Activated CD8-positive, alpha-beta T cell treated with anti-CD3 and anti-CD28 coated beads for 36 hours (primary cell): ENCODE data around the gene CHD5. TPM values are rescaled to one million over a fixed set of nuclear protein-coding genes. Genes with fewer than 3 reads are reported as not detected.

Experiments
- ATAC-seq: fragments of 200-7000 bp; cut with Tn5 transposase; one replicate; pipeline ENCODE4 v1.10.0; 2021; ENCODE audit warnings: mild to moderate bottlenecking, moderate library complexity
- CTCF ChIA-PET: fragments of 350-600 bp; sonication (Branson Sonifier 250); formaldehyde crosslinking; loops from one replicate; lab custom pipeline; 2021; ENCODE audit warnings: antibody characterized with exemption; lab: Charles Lee
- POLR2A ChIA-PET: fragments of 350-600 bp; sonication (Branson Sonifier 250); formaldehyde crosslinking; loops from one replicate; lab custom pipeline; 2021; ENCODE audit warnings: antibody characterized with exemption; lab: Charles Lee
- DNase-seq: peaks from one replicate; pipeline ENCODE4 v3.0.0-alpha.2; 2020
- H3K27ac Mint-ChIP-seq: one replicate; pipeline ENCODE4 v1.8.0; 2021; ENCODE audit warnings: mild to moderate bottlenecking, mixed read lengths
- H3K27me3 Mint-ChIP-seq: one replicate; pipeline ENCODE4 v1.8.0; 2021; ENCODE audit warnings: mixed read lengths
- H3K36me3 Mint-ChIP-seq: one replicate; pipeline ENCODE4 v1.8.0; 2021; ENCODE audit warnings: low read depth, mixed read lengths
- H3K4me1 Mint-ChIP-seq: one replicate; pipeline ENCODE4 v1.8.0; 2021; ENCODE audit warnings: low read depth, mixed read lengths
- H3K4me3 Mint-ChIP-seq: one replicate; pipeline ENCODE4 v1.8.0; 2021; ENCODE audit warnings: mild to moderate bottlenecking, moderate library complexity, mixed read lengths
- H3K9me3 Mint-ChIP-seq: one replicate; pipeline ENCODE4 v1.8.0; 2021; ENCODE audit warnings: mixed read lengths
- CTCF ChIP-seq: fragments of 200-600 bp; IDR thresholded peaks from one replicate; pipeline ENCODE4 v1.8.0; 2022; ENCODE audit warnings: antibody characterized with exemption, mild to moderate bottlenecking
- intact Hi-C: fragments of 100-400 bp; cut with micrococcal nuclease; formaldehyde crosslinking; loops from one replicate; pipeline ENCODE4 v1.10.0; 2022
- total RNA-seq, 2 experiments: library from RNA; stranded (reverse); gene quantifications; one replicate each; pipeline ENCODE4 v1.2.3, GENCODE V29; 2021

CHD5 gene
- total RNA-seq, 2 experiments from 2014 or later, result 0.61 to 0.63 TPM

DNA sequence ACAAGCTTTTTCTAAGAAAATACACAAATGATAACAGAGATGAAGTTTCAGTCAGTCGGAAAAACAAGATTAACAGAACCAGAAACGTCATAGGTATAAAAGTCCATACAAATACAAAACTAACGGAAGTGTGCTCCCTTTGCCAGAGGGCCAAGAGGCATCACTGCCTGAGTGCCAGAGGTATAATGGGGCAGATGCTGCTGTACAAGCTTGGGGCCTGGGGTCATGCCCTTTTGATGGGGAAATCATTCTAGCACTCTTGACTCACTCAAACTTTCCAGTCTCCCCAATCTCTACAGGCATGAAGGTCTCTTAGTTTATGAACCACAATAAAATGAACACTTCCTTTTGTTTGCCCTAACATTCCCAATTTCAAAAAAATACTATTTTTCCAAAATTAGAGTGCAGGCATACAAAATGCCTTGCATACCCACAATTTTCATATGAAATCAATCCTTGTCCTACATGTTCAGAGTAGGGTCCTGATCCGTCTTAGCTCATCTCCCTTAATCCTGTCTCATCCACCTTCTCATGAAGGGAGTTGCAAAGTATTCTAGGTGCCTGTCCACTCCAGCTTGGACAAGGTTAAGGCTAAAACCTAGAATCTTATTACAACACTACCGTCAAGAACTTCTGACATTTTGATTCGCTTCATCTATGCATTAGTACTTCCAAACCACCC lies 17.8 kb upstream of the CHD5 start:
- peak overlapping the region; percentile 94 for H3K4me3 Mint-ChIP-seq
- POLR2A ChIA-PET, result interaction anchor here (0.9 to 4.0 kb wide), 5 partner anchors 9 to 37 kb away, joined by 3 to 32 read pairs (median 5); no protein-coding TSS in a partner anchor
- H3K9me3 Mint-ChIP-seq, result no peaks in the 10 kb centered on the region
- H3K27ac Mint-ChIP-seq, result peak overlapping the region; percentile 90
- CTCF ChIA-PET, result interaction anchor here (0.8 to 2.1 kb wide), 3 partner anchors 9 to 15 kb away, joined by 3 to 14 read pairs (median 4); no protein-coding TSS in a partner anchor
- TF ChIP-seq CTCF, result no peak
- H3K27me3 Mint-ChIP-seq, result no peaks in the 10 kb centered on the region
- DNase-seq (peak; percentile 44), ATAC-seq (no peak)
- intact Hi-C loops, result no loop called here
- peaks cover 44% of the 10 kb centered on the region for H3K36me3 Mint-ChIP-seq
- peaks cover 44% of the 10 kb centered on the region for H3K4me1 Mint-ChIP-seq

DNA sequence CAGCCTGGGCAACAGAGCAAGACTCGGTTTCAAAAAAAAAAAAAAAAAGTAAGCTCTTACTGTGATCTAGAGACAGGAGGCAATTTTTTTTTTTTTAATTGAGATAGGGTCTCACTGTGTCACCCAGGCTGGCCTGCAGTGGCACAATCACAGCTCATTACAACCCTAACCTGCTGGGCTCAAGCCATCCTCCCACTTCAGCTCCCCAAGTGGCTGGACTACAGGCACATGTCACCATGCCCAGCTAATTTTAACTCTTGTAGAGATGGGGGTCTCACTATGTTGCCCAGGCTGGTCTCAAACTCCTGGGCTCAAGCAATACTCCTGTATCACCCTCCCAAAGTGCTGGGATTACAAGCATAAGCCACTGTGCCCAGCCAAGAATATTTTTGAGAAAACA lies 11.8 kb upstream of the CHD5 start:
- no peaks in the 10 kb centered on the region for H3K27me3 Mint-ChIP-seq
- DNase-seq, result no peak
- intact Hi-C loops, result no loop called here
- no peak for ATAC-seq
- peaks cover 54% of the 10 kb centered on the region for H3K36me3 Mint-ChIP-seq
- CTCF ChIA-PET, result interaction anchor here (0.9 to 1.2 kb wide), 2 partner anchors 9 to 13 kb away, joined by 3 to 5 read pairs; partner anchors contain the start of gene RNF207
- POLR2A ChIA-PET, result interaction anchor here (0.6 to 1.2 kb wide), 4 partner anchors 10 to 48 kb away, joined by 3 to 6 read pairs (median 4); partner anchors contain the start of gene ICMT
- no peak for TF ChIP-seq CTCF
- peaks cover 36% of the 10 kb centered on the region for H3K4me1 Mint-ChIP-seq
- no peak overlapping the region for H3K27ac Mint-ChIP-seq
- no peak overlapping the region for H3K4me3 Mint-ChIP-seq
- no peaks in the 10 kb centered on the region for H3K9me3 Mint-ChIP-seq

DNA sequence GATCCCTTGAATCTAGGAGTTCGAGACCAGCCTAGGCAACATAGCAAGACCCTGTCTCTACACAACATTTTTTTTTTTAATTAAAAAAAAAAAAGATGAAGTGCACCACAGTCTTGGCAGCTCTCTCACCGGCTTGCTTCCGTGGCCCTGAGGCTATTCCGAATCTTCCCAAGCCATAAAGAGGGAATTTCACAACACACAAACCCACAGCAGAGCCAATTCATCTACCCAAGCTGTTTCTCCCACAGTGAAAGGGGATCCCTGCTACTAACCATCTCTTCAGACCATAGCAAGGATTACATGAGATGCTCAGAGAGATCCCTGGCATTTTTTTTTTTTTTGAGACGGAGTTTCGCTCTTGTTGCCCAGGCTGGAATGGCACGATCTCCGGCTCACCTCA lies 8.3 kb upstream of the CHD5 start:
- no peak for TF ChIP-seq CTCF
- POLR2A ChIA-PET, result interaction anchor here (0.8 to 4.5 kb wide), 3 partner anchors 10 to 16 kb away, joined by 3 to 32 read pairs (median 3); partner anchors contain the start of gene RPL22

GRCh38 chr1:6185635-6186382 lies 5.7 kb upstream of the CHD5 start:
- DNase-seq (peak; percentile 58), ATAC-seq (no peak)
- peaks cover 57% of the 10 kb centered on the region for H3K4me1 Mint-ChIP-seq
- intact Hi-C loops, result no loop called here
- CTCF ChIA-PET, result interaction anchor here (0.6 to 1.8 kb wide), 12 partner anchors 9 to 151 kb away, joined by 3 to 14 read pairs (median 4); partner anchors contain the start of gene RNF207
- H3K27ac Mint-ChIP-seq, result no peak overlapping the region
- peak; percentile 56 for TF ChIP-seq CTCF
- POLR2A ChIA-PET, result interaction anchor here (0.7 to 3.8 kb wide), 7 partner anchors 8 to 160 kb away, joined by 3 to 21 read pairs (median 3); partner anchors contain the start of gene RPL22
- H3K4me3 Mint-ChIP-seq, result no peak overlapping the region
- H3K36me3 Mint-ChIP-seq, result peaks cover 48% of the 10 kb centered on the region
- H3K9me3 Mint-ChIP-seq, result no peaks in the 10 kb centered on the region
- H3K27me3 Mint-ChIP-seq, result peaks cover 12% of the 10 kb centered on the region

More for the DNA sequence above, 8.3 kb upstream of the CHD5 start:
- Mint-ChIP-seq H3K4me1 (peaks cover 49% of the 10 kb centered on the region), H3K27me3 (no peaks in the 10 kb centered on the region), H3K27ac (no peak overlapping the region), H3K9me3 (no peaks in the 10 kb centered on the region), H3K4me3 (no peak overlapping the region), H3K36me3 (peaks cover 57% of the 10 kb centered on the region)
- DNase-seq (no peak), ATAC-seq (no peak)
- intact Hi-C loops, result no loop called here
- CTCF ChIA-PET, result interaction anchor here (0.9 kb wide), 1 partner anchor 16 kb away, joined by 3 read pairs; no protein-coding TSS in a partner anchor
